HG02763 (cell line): ENCODE measurements around the gene HSD11B2.

Experiments
- ATAC-seq: cut with Tn5 transposase; IDR thresholded peaks from one replicate; pipeline ENCODE4 v1.9.1; 2021; ENCODE audit warnings: mild to moderate bottlenecking, moderate library complexity; ENCODE audit not compliant: unreplicated experiment

HSD11B2 gene

GRCh38 chr16:67430977-67431774, at the start of gene HSD11B2:
TSS of gene HSD11B2 (plus strand) at chr16:67431121. CDS start at chr16:67431249, 128 bp downstream.
- no peak for ATAC-seq

GRCh38 chr16:67383284-67383683, 47.6 kb upstream of the HSD11B2 start:
- ATAC-seq: no peak

GRCh38 chr16:67384778-67385510, 46.0 kb upstream of the HSD11B2 start:
- ATAC-seq: no peak

- no peak for ATAC-seq
Measured at GRCh38 chr16:67386861-67387455, 44.0 kb upstream of the HSD11B2 start.

GRCh38 chr16:67387479-67388079, 43.3 kb upstream of the HSD11B2 start:
- no peak for ATAC-seq

GRCh38 chr16:67388191-67388590, 42.7 kb upstream of the HSD11B2 start:
- ATAC-seq: no peak

GRCh38 chr16:67388591-67388990, 42.3 kb upstream of the HSD11B2 start:
- ATAC-seq: no peak

GRCh38 chr16:67389911-67390815, 40.8 kb upstream of the HSD11B2 start:
- no peak for ATAC-seq

- ATAC-seq: no peak
Measured at GRCh38 chr16:67390816-67391423, 40.0 kb upstream of the HSD11B2 start.

- ATAC-seq: no peak
Measured at GRCh38 chr16:67391424-67392300, 39.3 kb upstream of the HSD11B2 start.

- ATAC-seq: no peak
Measured at GRCh38 chr16:67392301-67393059, 38.4 kb upstream of the HSD11B2 start.

GRCh38 chr16:67393111-67393787, 37.7 kb upstream of the HSD11B2 start, which contains the start of gene TPPP3:
TSS of gene TPPP3 (minus strand) at chr16:67393498. CDS start at chr16:67391111, 2,387 bp downstream.
- no peak for ATAC-seq

- ATAC-seq: no peak
Measured at GRCh38 chr16:67393788-67394154, 37.1 kb upstream of the HSD11B2 start.

- ATAC-seq: no peak
Measured at GRCh38 chr16:67394155-67395104, 36.5 kb upstream of the HSD11B2 start.

- ATAC-seq: no peak
Measured at GRCh38 chr16:67395105-67395457, 35.8 kb upstream of the HSD11B2 start.

GRCh38 chr16:67395458-67396158, 35.3 kb upstream of the HSD11B2 start:
- ATAC-seq: no peak
